Endothelial cell of hepatic sinusoid (primary cell): ENCODE data around the gene CNPY4.
"Not testable (repeated sequence)": the region's sequence is repeated elsewhere in the genome, so short reads cannot be mapped to it uniquely, and the experiment has no call there.

Experiments used
- in situ Hi-C: cut with HindIII; loops from 2 replicates; pipeline ENCODE4 v1.10.0; 2017; ENCODE audit warnings: low sequenced_read_pairs

CNPY4 gene

DNA sequence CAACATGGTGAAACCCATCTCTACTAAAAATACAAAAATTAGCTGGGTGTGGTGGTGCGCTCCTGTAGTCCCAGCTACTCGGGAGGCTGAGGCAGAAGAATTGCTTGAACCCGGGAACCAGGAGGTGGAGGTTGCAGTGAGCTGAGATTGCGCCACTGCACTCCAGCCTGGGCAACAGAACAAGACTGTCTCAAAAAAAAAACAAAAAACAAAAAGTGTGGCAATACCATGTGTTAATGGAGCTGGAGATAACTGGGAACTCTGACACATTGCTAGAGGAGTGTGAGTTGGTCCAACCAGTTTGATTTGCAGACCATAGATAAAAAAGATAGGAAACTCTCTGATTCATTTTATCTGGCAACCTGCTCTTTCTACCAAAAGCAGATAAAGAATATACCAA is 26.9 kb downstream of the CNPY4 start:
- in situ Hi-C loops: not testable (repeated sequence)

DNA sequence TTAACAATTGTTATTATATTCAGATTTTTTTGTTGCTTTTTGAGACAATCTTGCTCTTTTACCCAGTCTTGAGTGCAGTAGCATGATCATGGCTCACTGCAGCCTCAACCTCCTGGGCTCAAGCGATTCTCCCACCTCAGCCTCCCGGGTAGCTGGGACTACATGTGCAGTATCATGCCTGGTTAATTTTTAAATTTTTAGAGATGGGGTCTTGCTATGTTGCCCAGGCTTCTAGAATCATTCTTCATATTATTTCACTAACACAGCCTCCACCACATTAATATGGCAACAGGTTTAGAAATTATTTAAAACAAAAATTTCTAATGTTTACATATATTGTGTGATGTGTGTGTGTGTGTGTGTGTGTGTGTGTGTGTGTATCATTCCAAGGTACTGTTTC is 27.8 kb downstream of the CNPY4 start:
- in situ Hi-C loops: no loop called here

DNA sequence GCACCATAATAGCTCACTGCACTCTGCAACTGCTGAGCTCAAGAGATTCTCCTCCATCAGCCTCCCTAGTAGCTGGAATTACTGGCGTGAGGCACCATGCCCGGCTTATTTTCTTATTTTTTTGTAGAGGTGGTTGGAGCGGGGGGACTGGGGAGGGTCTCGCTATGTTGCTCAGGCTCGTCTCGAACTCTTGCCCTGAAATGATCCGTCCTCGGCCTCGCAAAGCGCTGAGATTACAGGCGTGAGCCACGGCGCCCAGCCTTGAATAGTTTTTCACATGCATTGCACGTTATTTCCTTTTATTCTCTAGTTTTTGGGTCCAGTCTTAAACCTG is 28.8 kb downstream of the CNPY4 start:
- in situ Hi-C loops: no loop called here

DNA sequence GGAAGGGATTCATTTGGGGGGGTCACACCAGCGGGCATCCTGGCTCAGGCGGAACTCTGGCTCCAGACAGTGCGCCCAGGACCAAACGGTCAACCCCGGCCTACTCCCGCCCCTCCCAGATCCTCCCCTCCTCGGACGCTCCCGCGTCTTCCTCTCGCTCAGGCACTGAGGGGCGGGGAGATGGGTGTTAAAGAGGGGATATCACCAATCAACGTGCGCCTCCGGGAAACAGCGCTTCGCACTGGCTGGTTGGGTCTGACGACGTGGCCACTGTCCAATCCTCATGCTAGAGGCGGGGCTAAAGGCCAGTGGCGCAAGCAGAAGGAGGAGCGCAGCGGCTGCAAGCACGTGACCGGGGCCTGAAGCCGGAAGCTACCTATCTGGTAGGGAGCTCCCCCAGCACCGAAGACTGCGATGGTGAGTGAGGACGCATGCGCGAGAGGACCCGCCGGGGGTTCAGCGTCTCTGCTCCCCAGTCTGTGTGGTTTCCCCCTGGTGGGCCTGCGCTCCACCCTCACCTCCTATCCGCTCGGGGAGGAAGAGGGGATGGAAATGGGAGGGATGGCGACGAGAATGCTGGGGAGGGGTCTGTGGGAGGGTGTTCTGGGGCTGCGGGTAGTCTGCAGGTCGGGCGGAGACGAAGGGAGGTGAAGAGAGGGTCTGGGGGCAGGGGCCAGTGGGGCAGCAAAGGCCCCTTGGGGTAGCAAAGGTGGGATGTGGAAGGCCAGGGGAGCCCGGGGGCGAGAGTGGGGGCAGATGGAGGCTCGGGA is 29.3 kb downstream of the CNPY4 start, which contains the start of gene LAMTOR4:
Gene LAMTOR4, plus strand, starts transcription at position 360 of the 770 bp plus-strand sequence. Its CDS starts 55 bp downstream, at position 415.
- in situ Hi-C loops: no loop called here

DNA sequence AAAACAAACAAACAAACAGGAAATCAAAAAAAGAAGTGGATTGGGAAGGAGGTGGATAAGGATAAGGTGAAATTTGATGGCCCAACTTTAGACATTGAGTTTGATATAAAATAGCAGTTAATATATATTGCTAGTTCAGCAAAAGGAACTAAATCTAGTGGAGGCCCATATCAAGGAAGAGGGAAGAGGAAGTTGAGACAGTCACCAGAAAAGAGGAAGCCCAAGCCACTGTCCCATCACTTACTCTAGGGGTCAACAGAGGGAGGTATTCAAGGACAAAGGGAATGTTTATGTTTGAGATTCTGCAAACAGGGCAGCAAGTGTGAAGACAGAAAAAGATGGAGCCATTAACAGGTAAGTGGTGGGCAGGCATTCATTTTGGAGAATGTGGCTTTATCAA is 33.0 kb downstream of the CNPY4 start:
- in situ Hi-C loops: no loop called here

DNA sequence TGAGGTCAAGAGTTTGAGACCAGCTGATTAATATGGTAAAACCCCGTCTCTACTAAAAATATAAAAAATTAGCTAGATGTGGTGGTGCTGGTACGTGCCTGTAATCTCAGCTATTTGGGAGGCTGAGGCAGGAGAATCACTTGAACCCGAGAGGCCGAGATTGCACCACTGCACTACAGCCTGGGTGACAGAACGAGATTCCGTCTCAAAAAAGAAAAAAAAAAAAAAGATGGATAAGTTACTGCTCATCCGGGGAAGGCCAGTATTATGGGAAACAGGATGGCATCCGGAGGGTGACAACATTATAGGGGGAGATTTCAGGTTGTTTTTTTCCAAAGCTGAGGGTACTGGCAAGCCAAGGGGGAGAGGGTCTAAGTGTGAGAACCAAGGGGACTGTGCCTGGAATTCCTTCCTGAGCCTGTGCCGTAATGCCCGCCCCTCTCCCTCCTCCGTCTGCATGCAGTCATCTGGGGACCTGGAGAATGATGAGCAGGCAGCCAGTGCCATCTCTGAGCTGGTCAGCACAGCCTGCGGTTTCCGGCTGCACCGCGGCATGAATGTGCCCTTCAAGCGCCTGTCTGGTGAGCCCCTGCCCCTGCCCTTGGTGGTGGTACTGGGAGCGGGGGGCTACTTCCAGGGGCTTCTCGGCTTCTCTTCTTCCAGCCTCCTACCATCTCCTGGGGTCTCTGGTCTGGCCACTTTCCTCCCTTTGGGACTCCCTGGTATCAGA is 33.7 kb downstream of the CNPY4 start:
- in situ Hi-C loops: no loop called here

DNA sequence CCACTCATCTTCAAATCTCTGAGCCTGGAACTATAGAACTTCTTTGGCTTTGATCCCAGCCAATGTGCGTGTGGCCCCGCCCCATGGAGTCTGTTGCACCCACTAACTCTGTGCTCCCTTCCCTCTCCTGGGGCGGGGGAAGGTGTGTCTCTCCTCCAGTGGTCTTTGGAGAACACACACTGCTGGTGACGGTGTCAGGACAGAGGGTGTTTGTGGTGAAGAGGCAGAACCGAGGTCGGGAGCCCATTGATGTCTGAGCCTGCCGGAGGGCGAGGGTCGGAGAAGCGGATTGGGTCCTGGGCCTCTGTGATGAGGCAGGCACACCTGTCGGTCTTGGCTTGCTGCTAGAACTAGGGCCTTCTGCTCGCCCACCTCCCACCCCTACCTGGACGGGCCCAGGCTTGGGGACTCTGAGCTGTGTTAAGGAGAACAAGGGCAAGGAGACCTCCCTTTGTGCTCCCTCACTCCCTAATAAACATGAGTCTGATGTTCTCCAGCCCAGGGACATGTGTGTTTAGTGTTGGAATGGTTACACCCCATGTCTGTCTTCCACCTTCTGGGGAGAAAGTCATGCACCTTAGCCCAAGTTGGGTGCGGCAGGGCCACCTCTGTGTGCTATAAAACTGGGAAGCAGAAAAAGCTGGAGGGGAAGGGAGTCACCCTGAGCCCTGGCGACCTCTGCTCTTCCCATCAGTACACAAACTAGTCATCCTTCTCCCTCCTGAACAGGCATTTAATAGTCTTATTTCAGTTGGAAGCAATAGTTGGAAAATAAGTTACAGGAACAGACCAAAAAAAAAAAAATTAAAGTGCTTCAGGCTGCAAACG is 34.5 kb downstream of the CNPY4 start:
- in situ Hi-C loops: no loop called here

DNA sequence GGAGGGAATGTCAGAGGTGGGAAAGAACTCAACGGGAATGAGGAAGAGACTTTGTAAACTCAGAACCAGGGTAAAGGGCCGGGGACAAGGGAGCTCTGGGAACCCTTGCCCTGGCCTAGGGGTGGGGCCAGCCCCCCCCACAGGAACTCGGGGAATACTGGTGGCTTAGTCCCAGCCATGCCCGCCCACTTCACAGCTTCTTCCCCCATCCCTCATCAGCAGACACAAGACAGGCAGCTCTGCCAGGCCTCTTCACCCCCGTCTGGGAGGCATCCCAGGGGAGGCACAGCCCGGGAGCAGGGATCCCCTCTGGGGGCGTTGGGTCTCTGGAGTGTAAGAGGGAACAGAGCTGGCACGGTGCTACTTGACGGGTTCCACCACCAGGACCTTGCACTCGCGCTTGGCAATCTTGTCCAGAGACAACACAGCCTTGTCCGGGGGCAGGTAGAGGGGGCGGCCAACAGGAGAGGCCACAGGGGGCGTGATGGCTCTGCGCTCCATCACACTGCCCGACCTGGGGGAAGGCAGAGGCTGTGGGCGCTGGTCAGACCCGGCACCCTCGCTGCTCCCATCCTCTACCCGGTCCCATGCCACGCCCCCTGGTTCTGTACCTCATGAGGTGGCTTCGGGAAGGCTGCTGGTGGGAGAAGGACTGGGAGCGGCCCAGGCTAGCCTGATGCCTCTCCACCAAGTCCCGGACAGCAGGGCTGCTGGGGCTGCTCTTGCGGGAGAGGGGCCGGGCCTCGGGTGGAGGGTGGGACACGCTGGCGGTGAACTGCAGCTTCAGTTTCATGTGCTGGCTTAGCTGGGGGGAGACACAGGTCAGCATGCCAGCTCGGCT is 35.4 kb downstream of the CNPY4 start:
- in situ Hi-C loops: no loop called here

DNA sequence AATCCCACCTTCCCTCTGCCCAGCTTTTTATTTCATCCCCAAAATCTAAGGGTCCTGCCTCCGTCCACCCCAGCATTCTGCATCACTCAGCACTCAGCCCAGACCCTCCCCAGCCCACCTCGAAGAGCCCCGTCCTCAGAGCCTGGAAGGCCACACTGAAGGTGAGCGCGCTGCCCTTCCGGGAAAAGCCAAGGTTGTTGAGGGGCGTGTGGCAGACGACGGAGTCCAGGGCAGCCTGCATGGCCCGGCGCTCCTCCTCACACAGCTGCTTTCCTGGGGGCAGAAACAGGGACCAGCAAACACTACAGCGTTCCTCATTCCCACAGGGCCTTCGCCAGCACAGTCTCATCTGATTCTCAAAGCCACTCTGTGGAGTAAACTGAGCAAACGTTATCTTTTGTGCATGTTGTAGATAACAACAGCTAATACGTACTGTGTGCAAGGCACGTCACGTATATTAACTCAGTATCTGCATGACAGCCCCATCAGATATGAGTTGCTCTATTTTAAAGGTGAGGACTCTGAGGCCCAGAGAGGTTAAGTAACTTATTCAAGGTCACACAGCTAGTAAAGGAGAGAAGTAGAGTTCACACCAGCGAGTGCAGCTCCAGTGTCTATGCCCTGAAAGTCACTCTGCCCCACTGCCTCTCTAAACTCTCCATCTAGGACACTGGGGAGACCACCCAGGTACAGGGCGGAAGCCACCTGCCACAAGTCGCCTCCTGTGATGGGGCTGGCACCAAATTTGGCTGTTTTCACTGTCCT is 36.3 kb downstream of the CNPY4 start:
- in situ Hi-C loops: no loop called here

DNA sequence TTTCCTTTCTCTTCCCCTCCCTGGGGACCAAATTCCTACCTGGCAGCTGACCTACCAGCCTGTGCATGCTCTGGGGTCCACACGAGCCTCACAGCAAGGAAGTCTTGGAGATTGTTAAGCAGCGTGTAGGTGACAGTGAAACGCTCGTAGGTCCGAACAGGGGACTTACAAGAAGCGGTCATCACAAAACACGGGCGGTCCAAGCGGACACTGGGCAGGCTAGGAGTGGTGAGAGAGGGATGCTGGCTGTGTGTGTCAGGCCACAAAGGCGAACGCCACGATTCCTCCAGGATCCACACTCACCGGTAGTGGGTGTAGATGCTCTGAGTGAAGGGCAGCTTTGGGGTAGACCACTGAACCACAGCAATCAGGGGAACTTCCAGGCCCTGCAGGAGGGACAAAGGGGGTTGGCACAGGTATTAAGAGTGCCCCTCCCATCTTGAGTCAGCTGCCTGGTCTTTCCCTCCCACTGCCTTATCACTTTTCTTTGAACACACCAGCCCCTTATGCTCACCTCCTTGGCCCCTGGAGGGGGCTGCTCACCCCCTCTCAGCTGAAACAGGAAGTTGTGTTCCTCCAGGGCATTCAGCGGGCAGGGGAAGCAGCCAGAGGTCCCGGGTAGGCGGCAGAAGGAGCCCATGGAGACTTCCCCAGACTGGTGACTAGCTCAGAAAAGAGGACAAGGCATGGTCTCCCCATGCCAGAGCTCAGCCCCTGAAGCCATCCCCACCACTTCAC is 37.1 kb downstream of the CNPY4 start:
- in situ Hi-C loops: no loop called here

DNA sequence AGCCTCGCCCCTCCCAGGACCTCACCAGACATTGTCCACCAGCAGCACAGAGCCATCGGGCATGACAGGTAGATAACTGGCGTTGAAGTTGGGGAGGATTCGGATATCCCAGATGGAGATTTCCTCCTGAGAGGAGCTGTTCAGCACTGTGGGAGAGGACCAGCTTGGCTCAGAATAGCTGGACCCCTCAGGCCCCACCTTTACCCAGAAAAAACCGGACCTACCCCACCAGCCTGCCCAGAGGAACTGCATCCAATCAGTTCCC is 37.6 kb downstream of the CNPY4 start:
- in situ Hi-C loops: no loop called here

DNA sequence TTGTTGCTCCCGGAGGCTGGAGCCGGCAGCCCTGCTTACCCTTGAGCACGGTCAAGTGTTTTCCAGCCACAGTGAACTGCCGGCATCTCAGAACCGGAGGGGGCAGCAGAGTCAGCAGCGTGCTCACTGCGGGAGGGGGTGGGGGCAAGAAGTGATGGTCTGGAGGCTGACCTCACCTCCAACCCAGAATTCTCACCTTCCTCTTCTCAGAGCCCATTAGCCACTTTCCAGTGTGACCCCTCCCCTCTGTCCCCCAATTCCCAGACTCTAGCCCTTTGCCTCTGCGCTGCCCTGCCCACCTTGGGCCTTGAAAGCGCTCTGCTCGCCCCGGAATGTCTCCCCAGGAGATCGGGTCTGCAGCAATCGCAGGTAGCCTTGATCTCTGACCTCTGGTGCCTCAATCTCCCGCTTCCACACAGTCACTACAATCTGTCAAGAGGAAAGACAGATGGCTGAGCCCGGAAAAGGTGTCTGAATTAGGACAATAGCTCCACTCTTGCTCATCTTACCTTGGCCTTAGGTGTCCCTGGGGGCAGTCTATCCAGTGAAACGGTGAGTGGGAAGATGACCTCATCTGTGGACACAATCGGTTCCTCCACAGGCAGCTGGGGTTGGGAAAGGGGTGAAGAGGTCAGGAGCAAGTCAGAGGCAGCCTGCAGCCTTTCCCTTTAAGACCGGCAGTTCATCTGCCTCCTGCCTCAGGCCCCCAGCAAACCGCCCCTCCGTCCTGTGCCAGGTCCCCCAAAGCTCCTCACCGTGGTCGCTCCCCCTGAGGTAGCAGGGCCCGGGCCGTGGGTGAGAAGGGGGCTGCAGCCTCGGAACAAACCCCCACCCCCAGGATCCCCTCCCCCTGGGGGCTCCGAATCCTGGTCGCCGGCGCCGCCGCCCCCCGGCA is 38.1 kb downstream of the CNPY4 start:
- in situ Hi-C loops: no loop called here

DNA sequence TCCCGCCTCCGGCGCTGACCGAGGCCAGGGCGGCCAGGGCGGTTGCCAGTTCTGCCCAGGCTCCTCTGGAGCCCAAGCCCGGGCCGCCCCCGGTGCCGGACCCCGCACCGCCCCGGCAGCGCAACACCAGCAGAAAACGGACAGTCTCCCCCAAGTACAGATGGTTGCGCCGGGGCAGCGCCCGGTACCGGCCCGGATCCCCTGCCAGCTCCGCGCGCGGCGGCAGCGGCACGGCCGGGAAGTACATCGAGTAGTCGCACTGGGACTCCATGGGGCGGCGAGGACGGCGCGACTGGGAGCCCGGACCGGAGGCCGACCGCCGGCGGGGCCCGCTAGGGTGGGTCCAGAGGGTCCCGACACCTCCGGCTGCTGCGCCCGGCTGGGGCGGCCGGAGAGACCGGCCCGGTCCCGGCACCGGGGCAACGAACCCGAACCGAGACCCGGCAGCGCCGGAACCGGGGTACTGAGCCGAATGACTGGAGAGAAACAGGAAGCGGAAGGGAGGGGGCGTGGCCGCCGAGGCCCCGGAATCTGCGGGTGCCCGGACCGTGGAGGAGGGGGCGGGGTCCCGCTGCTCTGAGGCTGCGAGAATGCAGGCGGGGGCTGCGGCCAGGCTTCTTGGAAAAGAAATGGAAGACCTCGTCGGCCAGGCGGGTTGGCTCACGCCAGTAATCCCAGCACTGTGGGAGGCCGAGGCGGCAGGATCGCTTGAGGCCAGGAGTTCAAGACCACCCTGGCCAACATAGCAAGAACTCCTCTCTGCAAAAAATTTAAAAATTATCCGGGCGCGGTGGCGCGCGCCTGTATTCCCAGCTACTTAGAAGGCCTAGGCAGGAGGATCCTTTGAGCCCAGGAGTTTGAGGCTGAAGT is 39.0 kb downstream of the CNPY4 start, which contains the start of gene TRAPPC14:
Gene TRAPPC14, minus strand, starts transcription at position 495 of the 870 bp plus-strand sequence. Its CDS starts 224 bp downstream, at position 271.
- in situ Hi-C loops: no loop called here

DNA sequence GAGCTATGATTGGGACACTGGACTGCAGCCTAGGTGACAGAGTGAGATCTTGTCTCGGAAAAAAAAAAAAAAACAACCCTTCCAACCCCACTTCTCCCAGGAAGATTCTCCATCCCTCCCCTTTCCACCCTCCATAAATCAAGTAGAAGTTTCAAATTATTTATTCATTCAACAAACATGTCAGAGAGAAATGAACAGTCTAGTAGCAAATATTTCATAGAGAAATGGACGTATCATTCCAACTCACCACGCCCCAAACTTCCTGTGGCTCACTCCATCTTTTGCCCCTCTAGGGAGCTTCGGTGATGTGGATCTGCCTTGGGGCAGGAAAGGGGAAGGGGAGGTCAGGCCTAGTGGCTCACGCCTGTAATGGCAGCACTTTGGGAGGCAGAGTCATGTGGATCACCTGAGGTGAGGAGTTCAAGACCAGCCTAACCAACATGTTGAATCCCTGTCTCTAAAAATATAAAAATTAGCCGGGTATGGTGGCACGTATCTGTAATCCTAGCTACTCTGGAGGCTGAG is 39.7 kb downstream of the CNPY4 start:
- in situ Hi-C loops: no loop called here

DNA sequence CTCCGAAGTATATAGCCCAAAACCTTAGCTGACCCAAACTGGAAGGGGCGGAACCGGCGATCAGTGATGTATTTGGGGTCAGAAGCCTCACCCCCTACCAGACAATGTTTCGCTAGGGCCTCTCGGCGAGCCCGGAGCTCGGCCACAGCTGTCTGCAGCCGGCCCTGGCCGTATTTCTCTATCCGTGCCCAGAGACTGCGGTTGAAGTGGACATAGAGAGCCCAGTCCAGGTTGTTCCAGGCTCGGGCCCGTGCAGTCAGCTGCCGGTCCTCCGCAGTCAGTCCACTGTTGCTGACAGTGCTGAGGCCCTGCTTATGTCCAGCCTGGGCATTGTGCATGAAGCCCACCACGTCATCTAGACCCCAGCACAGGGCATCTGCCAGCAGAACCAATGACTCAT is 40.6 kb downstream of the CNPY4 start:
- in situ Hi-C loops: no loop called here

DNA sequence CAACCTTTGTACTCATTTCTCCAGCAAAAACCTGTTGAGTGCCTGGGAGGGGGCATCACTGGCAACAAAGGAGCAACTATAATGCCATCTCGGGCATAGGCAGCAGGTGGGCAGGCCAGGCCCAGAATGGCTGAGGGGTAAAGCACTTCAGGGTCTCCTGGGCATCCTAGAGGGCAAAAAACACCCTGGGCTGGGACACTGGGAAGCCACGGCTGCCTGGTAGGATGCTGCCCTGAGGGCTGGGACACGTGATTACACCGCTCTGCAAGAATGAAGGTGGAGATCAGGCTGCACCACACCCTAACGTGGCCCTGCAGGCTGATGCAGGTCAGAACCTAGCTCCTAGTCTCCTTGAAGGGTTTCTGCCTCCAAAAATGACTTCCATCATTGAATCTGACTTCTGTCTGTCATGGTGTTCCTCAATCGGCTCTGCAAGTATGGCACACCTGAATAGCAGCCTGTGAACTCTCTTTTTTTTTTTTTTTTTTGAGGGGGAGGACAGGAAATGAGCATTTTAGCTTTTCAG is 43.6 kb downstream of the CNPY4 start:
- in situ Hi-C loops: no loop called here

DNA sequence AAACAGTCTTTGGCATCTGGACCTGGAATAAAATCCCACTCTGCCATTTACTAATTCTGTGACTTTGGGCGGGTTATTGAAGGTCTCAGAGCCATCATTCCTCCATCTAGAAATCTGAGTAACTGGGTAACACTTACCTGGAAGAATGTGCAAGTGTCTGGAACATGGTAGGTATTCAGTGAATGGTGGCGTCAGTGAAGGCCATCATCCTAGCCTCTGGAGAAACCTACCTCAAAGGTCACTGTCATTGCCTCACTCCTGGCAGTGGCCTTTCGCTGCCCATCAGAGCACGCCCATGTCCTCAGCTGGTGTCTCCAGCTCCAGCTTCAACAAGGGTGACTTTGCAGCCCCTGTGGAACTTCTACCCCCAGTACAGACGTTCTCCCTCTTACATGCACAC is 44.4 kb downstream of the CNPY4 start:
- in situ Hi-C loops: no loop called here
